Progenitor cell of endocrine pancreas (in vitro differentiated cells): ENCODE results near the gene OR51L1. TPM values are rescaled to one million over a fixed set of nuclear protein-coding genes. Genes with fewer than 3 reads are reported as not detected.

Experiments
- DNase-seq: peaks from one replicate; pipeline ENCODE4 v3.0.0; 2021; ENCODE audit warnings: low spot score; ENCODE audit not compliant: unreplicated experiment
- H3K27ac Mint-ChIP-seq: 2 replicates; pipeline ENCODE4 v1.8.0; 2021; ENCODE audit warnings: mild to moderate bottlenecking, moderate library complexity, mixed read lengths
- H3K27me3 Mint-ChIP-seq: 2 replicates; pipeline ENCODE4 v1.8.0; 2021; ENCODE audit warnings: mixed read lengths
- H3K36me3 Mint-ChIP-seq: 2 replicates; pipeline ENCODE4 v1.8.0; 2022; ENCODE audit warnings: mixed read lengths; ENCODE audit not compliant: insufficient read depth
- H3K4me1 Mint-ChIP-seq: 2 replicates; pipeline ENCODE4 v1.8.0; 2021; ENCODE audit warnings: low read depth, mixed read lengths
- H3K4me3 Mint-ChIP-seq: 2 replicates; pipeline ENCODE4 v1.8.0; 2021; ENCODE audit warnings: low read depth, mild to moderate bottlenecking, moderate library complexity, mixed read lengths
- H3K9me3 Mint-ChIP-seq: 2 replicates; pipeline ENCODE4 v1.8.0; 2021; ENCODE audit warnings: low read depth, mixed read lengths
- total RNA-seq: library from RNA; stranded (reverse); gene quantifications from 2 replicates; pipeline ENCODE4 v1.2.1, GENCODE V29; 2021
- TF ChIP-seq, protein P1 (sequence below): fragments of 200-600 bp; sonication (generic); IDR thresholded peaks from one replicate; pipeline ENCODE4 v1.5.0; 2021; ENCODE audit warnings: antibody characterized with exemption, mild to moderate bottlenecking; ENCODE audit not compliant: unreplicated experiment

OR51L1 gene
- total RNA-seq, 1 donor from 2014 or later, result not detected

GRCh38 chr11:5004424-5005274 lies 10.0 kb downstream of the OR51L1 start:
- H3K9me3 Mint-ChIP-seq, result no peaks in the 10 kb centered on the region
- H3K27me3 Mint-ChIP-seq, result peaks cover 19% of the 10 kb centered on the region
- DNase-seq, result peak; percentile 36
- H3K4me1 Mint-ChIP-seq, result no peaks in the 10 kb centered on the region
- no peak overlapping the region for H3K27ac Mint-ChIP-seq
- TF ChIP-seq, protein P1, sequence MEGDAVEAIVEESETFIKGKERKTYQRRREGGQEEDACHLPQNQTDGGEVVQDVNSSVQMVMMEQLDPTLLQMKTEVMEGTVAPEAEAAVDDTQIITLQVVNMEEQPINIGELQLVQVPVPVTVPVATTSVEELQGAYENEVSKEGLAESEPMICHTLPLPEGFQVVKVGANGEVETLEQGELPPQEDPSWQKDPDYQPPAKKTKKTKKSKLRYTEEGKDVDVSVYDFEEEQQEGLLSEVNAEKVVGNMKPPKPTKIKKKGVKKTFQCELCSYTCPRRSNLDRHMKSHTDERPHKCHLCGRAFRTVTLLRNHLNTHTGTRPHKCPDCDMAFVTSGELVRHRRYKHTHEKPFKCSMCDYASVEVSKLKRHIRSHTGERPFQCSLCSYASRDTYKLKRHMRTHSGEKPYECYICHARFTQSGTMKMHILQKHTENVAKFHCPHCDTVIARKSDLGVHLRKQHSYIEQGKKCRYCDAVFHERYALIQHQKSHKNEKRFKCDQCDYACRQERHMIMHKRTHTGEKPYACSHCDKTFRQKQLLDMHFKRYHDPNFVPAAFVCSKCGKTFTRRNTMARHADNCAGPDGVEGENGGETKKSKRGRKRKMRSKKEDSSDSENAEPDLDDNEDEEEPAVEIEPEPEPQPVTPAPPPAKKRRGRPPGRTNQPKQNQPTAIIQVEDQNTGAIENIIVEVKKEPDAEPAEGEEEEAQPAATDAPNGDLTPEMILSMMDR, result peak; percentile 84
- no peak overlapping the region for H3K4me3 Mint-ChIP-seq
- H3K36me3 Mint-ChIP-seq, result no peaks in the 10 kb centered on the region

GRCh38 chr11:5007561-5007960 lies 12.9 kb downstream of the OR51L1 start:
- TF ChIP-seq, protein P1, result no peak
- Mint-ChIP-seq H3K36me3 (no peaks in the 10 kb centered on the region), H3K4me3 (no peak overlapping the region), H3K4me1 (no peaks in the 10 kb centered on the region), H3K9me3 (no peaks in the 10 kb centered on the region), H3K27me3 (peaks cover 17% of the 10 kb centered on the region), H3K27ac (no peak overlapping the region)
- DNase-seq, result no peak

DNA sequence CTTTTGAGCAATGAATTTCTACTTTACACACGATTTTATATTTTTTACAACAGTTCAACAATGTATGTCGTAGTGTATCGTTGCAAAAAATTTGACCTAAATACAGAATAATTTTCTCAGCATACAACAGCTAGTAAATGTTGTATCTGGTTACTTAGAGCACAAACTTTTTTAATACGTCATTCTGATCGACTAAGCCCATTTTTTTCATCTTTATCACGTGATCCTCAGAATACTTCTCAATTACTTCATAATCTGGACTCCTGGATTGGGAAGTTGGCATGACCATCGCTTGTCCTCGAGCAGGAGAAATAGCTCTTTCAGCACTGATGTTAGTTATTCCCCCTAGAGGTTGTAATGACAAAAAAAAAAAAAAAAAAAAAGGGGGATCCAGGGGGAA lies 16.6 kb downstream of the OR51L1 start:
- Mint-ChIP-seq H3K36me3 (no peaks in the 10 kb centered on the region), H3K4me3 (no peak overlapping the region), H3K27ac (no peak overlapping the region), H3K27me3 (no peaks in the 10 kb centered on the region), H3K9me3 (no peaks in the 10 kb centered on the region), H3K4me1 (no peaks in the 10 kb centered on the region)
- no peak for DNase-seq
- TF ChIP-seq, protein P1, result no peak

DNA sequence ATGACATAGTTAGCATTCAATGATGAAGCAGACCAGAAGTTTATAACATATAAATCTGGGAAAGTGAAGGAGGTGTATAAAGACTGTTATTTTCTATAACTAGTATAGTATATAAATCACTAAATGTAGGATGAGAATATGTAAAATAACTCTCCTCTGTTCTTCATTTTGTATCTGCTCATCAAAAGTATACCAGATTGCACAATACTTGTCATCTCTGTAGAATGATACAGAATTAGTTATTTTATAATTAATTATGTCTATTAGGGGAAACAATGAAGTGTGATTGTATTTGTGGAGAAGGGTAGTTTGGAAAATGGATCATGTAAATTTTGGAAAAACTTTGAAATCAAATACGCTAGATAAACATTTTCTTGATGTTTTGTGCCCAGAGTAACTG lies 18.4 kb downstream of the OR51L1 start:
- no peaks in the 10 kb centered on the region for H3K27me3 Mint-ChIP-seq
- DNase-seq, result no peak
- H3K36me3 Mint-ChIP-seq, result no peaks in the 10 kb centered on the region
- TF ChIP-seq, protein P1, result no peak
- H3K4me3 Mint-ChIP-seq, result no peak overlapping the region
- H3K9me3 Mint-ChIP-seq, result no peaks in the 10 kb centered on the region
- no peak overlapping the region for H3K27ac Mint-ChIP-seq
- H3K4me1 Mint-ChIP-seq, result no peaks in the 10 kb centered on the region

DNA sequence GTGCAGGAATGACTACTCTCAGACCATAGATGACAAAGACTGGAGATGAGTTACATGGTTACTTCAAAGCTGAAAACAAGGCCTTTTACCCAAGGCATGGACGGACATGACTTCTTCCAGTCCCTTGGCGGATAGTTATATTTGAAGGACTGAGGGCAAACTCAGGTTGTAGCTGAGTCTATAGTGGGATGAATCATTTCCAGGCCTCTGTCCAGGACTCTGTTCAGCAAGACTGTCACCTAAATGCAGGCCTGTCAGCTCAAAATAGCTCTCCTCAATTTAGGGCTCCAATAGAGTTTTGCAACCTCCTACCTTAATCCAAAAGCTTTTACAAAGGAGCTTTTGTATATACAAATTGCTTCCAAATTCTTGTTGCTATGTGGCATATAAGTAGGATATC lies 27.3 kb downstream of the OR51L1 start:
- DNase-seq, result no peak
- Mint-ChIP-seq H3K27ac (no peak overlapping the region), H3K4me1 (no peaks in the 10 kb centered on the region), H3K27me3 (no peaks in the 10 kb centered on the region), H3K4me3 (no peak overlapping the region), H3K36me3 (no peaks in the 10 kb centered on the region), H3K9me3 (peaks cover 16% of the 10 kb centered on the region)
- TF ChIP-seq, protein P1, result no peak
